Stimulated activated CD4-positive, alpha-beta T cell treated with anti-CD3 and anti-CD28 coated beads, TNF-alpha, amount 100 ng/mL, for 48 hours (primary cell): ENCODE measurements around the gene CHST8.

Source experiments
- DNase-seq, 3 donors: peaks; one replicate each; pipeline ENCODE4 v3.0.0-alpha.2; 2020; ENCODE audit warnings: low read depth in 3 of 3

Gene CHST8

GRCh38 chr19:33713194-33713593 lies 91.4 kb downstream of the CHST8 start:
- DNase-seq = no peak

- no peak for DNase-seq
Measured at GRCh38 chr19:33714149-33714548, 92.4 kb downstream of the CHST8 start.

DNA sequence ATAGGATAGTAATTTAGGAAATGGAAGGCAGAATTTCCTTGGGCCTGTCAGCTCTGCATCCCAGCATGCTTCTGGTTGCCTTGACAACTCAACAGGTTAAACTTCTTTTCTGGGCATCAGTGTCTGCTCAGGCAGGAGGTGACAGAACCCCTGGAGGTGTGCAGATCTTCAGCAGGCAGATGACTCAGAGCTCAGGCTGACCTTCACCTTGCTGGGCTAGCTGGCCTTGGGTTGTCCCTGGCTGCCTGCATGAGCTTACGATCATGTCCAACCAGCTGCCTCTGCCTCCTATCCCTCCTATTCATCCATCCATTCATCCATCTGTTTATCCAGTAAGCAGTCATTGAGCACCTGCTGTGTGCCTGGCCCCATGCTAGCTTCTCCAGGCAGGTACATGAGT lies 93.7 kb downstream of the CHST8 start:
- DNase-seq = no peak

DNA sequence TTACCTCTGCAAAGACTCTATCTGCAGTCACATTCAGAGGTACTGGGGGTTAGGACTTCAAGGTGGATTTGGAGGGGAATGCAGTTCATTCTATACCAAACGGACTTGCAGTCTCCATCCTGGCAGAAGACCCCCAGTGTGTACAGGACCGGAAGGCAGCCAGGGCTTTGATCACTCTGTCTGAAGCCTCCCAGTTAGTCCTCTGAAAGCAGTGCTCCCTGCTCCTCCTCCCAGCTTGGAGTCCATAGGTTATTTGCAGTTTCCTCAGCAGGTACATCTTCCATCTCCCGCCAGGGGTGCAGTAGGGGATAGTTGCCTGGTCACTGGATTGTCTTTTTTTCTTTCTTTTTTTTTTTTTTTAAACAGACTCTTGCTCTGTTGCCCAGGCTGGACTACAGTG lies 96.1 kb downstream of the CHST8 start:
- no peak for DNase-seq

DNA sequence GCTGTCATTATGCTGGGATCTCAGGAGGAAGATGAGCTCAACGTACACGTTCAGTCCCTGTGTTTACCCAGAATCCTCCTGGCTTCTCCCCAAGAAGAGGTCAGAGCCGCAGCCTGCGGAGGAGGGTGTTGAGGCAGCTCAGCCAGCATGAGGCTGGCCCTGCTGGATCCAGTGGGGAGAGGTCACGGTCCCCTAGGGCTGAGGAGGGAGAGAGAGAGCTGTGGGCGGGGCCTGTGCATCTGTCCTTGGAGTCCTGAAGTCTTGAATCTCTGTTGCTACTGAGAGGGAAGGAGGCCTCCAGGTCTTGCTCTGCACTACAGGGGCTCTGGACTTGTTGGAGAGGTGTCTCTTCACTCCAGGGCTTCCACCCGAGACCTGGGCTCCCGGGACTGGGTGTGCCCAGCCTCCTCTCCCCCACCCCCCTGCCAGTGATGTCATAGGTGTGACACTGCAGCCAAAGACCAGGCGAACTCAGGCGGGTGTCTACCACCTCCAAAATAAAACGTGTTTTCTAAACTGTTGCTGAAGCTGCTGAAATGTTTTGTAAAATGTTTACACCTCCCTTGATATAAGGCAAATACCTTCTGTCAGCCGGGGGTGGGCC lies 97.0 kb downstream of the CHST8 start:
- no peak for DNase-seq

GRCh38 chr19:33719366-33720154 lies 97.8 kb downstream of the CHST8 start:
- no peak for DNase-seq

DNA sequence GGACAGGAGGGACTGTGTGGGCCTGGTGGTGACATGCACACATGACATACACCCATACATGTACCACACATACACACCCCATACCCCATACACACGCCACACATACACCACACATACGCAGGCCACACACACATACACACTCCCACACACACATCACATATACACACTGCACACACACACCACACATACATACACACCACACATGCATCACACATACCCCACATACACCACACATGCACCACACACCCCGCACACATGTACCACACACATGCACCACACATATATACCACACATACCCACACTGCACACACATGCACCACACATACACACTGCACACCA lies 98.4 kb downstream of the CHST8 start:
- no peak for DNase-seq

- DNase-seq = no peak
Measured at GRCh38 chr19:33720691-33721682, 99.2 kb downstream of the CHST8 start.

DNA sequence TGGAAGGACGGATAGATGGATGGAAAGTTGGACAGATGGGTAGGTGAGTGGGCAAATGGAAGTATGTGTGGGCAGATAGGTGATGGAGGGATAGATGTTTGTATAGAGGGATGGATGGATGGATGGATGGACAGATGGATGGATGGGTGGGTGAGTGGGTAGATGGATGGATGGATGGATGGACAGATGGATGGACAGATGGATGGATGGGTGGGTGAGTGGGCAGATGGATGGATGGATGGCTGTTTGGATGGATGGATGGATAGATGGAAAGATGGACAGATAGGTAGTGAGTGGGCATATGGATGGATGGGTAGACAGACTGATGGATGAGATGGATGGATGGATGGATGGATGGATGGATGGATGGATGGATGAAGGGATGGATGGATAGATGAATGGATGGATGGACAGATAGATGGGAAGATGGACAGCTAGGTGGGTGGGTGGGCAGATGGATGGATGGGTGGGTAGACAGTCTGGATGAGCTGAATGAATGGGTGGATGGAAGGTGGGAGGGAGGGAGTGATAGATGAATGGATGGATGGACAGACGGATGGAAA lies 100.1 kb downstream of the CHST8 start:
- no peak for DNase-seq

- no peak for DNase-seq
Measured at GRCh38 chr19:33722456-33723239, 100.9 kb downstream of the CHST8 start.

DNA sequence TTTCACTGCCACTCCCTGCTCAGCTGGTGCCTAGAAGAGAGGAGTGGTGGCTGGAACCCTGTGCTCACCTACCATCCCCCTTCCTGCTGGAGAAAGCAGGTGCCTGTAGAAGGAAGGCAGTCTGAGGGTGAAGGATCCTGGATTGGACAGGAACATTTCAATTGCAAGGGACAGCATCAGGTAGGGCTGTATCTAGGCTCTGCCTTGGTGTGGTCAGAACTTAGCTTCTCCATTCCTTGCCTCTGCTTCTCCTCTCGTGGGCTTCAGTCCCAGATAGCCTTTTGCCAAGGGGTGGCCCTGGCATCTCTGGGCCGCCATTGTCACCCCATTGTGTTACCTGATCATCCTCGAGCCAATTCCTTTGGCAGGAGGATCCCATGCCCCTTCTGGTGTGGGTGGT lies 101.8 kb downstream of the CHST8 start:
- no peak for DNase-seq

- no peak for DNase-seq
Measured at GRCh38 chr19:33724021-33724720, 102.4 kb downstream of the CHST8 start.

GRCh38 chr19:33724721-33725060 lies 102.9 kb downstream of the CHST8 start:
- no peak for DNase-seq

DNA sequence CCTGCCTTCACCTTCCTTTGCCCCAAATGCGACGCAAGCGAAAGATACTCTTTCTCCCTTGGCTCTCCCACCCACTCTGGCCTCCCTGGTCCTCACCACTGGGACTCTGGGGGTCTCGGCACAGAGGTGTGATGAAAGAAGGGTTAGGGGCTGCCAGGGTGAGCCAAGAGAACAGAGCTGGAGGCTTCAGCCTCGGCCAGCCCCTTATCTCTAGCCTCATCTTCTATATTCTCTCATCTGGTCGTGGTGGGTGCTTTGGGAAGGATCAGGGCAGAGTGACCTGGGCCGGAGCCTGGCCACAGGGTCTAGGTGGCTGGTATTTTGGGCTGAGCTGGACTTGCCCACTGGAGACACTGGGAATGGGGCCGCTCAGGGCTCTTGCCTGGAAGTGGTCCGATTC lies 103.8 kb downstream of the CHST8 start:
- DNase-seq = no peak

GRCh38 chr19:33726756-33727155 lies 105.0 kb downstream of the CHST8 start:
- no peak for DNase-seq

DNA sequence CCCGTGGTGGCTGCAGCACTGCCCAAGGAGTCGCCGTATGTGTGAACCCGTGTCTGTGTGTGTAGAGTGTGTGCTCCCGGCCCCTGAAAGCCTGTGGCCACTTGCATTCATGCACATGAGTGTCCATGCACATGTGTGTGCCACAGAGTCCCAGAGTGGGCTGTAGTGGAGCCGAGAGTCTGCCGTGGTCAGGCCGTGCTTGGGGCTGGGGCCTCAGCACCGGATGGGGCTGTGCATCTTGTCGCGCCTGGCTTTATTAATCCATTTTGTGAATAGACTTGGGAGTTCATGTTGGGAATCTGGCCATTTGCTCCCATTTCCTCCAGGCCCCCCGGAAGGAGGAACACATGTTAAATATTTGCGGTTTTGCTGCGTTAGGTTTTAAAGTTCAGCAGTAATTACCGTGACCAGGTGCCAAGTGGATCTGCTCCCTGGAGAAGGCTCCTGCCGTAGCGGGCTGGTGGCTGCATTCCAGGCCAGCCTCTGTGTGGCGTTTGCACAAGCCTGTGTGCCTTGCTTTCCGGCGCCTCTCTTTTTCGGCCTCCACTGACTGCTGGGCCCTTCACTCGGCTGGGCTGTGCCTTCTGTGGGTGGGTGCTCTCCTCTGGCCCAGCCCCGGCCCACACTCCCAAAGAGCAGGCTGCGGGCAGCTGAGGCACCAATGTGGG lies 105.7 kb downstream of the CHST8 start:
- DNase-seq = no peak

DNA sequence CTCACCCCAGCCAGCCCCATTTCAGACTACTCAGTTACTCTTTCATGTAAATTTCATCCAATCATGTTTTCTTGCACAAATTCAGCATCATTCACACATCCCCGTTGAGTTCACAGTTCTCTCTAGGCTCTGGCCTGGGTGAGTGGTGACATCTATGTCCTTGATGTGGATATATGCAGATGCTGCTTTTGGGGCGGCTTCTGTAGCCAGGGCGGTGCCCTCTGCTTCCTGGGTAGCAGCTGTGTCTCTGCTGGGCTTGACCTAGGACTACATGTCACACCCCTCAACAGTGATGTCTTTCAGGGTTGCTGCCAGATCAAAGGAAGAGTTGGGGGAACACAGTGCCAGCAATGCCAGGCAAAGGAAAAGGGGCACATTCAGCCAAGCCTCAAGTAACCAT lies 106.4 kb downstream of the CHST8 start:
- no peak for DNase-seq

GRCh38 chr19:33730858-33731607 lies 109.3 kb downstream of the CHST8 start:
- no peak for DNase-seq

DNA sequence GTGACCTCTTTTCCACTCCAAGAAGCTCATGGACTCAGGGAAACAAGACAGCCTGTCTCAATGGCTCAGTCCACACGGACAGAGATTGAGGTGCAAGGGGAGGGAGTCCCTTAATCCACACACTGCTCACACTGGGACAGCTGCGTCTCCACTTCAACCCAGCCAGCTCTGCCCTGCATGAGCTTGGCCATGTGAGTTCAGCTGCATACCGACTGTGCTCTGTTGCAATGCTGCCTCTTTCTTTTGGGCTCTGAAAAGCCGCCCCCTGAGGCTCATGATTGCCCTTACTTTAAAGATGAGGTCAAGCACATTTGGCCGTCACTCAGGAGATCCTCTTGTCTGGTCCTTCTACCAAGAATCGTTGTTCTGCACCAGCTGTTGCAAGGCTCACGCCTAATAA lies 110.1 kb downstream of the CHST8 start:
- no peak for DNase-seq

- DNase-seq = no peak
Measured at GRCh38 chr19:33734913-33735312, 113.2 kb downstream of the CHST8 start.
